Stimulated activated CD8-positive, alpha-beta memory T cell treated with anti-CD3 and anti-CD28 coated beads, Interleukin-12 subunit alpha, Interleukin-12 subunit beta, amount 100 ng/mL, for 1 hour (primary cell): ENCODE data around the gene TNKS2.
A peak's percentile ranks its signal among the peaks of the same experiment; 100 is the strongest.
"Not testable (repeated sequence)": the region's sequence is repeated elsewhere in the genome, so short reads cannot be mapped to it uniquely, and the experiment has no call there.

Experiments
- DNase-seq: peaks from one replicate; pipeline ENCODE4 v3.0.0-alpha.2; 2020; ENCODE audit warnings: low read depth

The TNKS2 gene

DNA sequence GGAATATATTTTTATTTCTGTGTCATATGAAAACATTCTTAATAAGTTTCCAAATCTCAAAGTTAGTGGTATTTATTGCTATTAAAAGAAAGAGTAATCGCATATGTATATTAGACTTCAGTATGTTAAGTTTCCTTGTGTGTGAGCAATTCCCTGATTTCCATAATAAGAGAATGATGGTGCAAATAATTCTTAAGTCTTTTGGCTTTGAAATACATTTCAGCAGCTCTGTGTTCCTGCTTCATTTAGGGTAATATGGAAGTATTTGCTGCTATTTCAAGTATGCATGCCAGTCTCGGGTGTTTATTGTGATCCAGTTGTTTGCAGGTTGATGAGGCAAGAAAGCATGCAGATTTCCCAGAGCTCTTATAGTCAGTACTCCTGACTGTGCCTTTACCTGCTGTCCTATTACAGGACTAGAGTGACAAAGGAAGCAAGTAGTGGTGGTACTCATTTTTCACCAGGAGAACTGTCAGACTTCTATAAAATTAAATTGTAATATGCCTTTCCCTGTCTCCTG is 67.4 kb downstream of the TNKS2 start:
- DNase-seq: no peak

DNA sequence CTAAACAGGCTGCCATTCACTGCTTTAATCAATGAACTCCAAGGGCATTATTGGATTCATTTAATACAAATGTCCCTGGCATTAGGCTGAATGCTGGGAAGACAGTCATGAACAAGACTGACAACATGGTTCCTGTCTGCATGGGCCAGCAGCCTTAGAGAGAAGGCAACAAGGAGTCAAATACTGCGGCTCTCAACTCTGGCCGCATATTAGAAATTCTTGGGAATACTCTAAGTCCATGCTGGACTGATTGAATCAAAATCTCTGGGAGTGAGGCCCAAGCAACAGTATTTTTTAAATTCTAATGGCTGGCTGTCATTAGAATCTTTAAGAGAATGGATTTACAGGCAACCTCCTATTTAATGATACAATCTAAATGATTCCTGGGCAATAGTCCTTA is 76.9 kb downstream of the TNKS2 start:
- no peak for DNase-seq

DNA sequence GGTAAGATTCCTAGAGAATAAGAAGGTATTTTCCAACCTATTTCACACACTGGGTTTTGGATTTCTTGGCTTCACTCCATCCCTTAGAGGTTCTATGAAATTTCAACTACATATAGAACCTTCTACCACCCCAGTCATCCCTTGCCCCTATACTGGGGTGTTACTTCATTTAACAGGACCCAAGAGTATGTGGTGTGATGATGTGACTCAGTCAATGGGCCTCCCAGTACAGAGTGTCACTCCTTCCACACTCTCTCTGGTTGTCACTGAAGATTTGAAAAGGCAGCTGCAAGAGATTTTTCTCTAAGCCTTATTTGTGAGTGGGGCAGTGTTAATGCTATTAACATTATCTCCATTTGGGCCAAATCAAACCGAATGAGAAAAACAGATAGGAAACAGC is 77.6 kb downstream of the TNKS2 start:
- DNase-seq: no peak

DNA sequence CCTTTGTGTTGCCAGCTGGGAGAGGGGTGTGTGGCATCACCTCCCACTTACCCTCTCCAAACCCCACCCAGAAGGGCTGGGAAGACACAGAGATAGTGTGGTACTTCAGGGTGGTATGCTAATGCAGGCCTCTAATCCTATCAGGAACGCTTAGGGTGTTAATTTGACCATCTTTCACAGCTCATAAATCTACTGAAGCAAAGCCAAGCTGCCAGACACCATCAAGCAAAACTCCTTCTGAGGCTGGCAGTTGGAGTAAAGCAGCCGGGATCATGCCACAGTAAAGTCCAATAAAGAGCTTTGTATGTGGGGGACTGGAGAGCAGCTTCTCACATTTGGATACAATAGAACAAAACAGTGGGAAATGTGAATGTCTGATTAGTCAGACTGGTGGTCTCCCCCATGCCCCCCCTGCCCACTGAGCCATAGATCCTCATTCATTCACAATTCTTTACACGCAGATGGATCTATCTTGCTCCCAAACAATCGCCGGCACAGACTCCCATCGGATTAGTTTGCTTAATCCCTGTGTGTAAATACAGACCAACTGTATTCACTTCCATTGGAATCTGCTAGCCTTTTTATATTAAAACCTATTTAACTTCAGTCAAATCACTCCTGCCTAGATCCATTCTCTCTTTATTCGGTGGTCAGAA is 81.4 kb downstream of the TNKS2 start:
- no peak for DNase-seq

DNA sequence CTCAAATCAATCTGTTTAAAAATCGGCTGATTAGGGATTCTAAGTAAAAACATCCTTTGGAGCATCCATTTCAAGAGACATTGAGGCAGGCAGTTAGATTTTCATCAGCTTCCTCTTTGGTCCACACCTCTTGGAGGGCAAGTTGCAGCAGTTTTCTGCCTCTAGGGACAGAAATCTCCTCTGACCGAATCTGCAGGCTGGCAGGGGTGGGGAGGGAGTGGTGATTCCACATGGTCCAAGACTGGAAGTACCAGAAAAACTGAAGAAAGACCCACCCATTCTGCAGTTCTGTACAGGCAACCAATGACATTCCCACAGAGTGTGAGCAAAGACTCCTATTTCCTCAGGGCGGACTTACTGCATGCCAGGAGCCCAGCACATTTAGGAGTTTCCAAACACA is 82.1 kb downstream of the TNKS2 start:
- no peak for DNase-seq

DNA sequence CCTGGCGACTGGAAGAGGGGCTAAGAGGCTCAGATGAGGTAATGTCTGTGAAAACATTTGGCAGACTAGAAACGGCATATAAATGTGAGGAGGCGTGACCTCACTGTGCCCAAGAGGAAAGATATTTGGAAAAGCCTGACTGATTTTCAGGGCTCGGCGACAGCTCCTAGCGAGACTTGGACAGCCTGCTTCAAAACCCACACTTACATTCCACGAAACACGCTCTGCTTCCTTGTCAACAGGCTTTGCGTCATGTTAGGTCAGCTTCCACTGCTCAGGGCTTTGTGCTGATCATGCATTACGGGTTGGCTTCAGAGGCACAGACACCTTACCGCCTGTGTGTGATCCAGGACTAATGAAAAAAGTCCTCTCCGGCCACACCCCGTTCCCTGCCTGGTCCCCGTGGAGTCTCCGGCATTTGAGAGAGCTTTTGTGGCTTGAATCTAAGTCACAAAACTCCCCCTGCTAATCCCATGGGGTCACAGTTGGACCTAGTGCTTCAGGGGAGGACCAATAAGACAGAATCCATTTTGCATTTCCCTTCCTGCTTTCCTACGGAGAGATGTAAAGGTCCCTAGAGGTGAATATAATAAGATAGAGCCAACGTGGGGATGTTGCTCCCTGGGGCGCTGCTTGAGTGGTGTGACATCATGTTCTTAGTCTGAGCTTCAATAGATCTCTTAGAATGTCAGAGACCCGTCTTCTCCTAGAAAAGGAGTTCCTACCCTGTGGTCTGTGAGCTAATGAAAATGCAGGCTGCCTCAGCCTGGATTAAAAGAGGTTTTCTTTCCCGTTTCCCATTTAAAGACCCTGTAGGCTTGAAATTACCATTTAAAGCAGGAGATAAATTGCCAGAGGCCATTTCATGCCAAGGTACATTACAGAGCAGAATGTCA is 85.6 kb downstream of the TNKS2 start:
- no peak for DNase-seq

DNA sequence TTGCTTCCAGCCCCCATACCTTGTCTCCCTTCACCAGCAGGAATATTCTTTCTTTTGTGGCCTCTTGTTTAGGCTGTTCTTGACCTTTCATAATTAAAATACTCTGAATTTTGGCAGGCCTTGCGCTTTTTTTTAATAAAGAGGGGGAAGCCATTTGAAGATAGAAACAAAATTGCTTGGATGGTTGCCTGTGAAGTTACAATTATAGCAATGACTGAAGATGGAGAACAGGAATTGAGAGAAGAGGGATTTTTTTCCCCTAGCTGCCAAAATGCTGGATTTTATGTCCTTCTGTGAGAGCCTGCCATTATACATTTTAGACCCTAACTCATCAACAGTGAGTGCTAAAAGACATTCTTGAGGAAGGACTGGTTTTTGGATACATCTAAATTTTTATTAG is 86.3 kb downstream of the TNKS2 start:
- DNase-seq: no peak

DNA sequence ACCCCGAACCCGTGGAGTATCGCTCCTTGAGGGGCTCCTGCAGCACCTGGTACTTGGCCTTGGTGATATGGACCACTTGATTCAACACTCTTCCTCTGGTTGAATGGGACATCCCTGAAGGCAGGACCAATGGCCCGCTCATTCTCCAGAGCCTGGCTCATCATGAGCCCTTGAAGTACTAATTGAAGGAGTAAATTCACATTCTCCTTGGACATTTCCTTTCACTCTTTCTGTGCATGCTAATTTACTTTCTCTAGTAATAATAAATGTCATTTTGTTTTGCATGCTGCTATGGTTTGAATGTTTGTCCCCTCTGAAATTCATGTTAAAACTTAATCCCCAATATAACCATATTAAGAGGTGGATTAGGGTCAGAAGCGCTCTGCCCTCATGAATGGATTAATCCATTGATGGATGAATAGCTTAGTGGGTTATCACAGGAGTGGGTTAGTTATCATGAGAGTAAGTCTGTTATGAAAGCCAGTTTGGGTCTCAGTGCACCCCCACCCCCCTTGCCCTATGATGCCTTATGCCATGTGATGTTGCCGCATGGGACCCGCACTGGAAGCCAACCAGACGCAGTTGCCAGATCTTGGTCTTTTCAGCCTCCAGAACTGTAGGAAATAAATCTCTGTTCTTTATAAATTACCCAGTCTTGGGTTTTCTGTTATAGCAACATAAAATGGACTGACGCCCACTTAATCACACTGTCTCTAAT is 87.3 kb downstream of the TNKS2 start:
- DNase-seq: no peak

DNA sequence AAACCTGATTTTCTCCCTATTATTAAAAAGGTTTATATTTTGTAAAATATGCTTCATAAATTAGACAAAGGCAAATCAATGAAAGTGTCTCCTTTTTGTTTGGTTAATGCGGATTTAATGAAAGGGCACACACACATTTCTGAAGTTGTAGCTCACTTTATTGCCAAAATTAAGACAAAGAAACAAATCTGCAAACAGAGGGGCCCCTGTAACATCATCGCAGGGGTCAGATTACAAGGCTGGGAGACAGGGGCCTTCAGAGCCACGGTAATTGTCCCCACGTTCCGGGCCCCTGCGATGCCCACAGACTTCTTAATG is 88.7 kb downstream of the TNKS2 start:
- no peak for DNase-seq

DNA sequence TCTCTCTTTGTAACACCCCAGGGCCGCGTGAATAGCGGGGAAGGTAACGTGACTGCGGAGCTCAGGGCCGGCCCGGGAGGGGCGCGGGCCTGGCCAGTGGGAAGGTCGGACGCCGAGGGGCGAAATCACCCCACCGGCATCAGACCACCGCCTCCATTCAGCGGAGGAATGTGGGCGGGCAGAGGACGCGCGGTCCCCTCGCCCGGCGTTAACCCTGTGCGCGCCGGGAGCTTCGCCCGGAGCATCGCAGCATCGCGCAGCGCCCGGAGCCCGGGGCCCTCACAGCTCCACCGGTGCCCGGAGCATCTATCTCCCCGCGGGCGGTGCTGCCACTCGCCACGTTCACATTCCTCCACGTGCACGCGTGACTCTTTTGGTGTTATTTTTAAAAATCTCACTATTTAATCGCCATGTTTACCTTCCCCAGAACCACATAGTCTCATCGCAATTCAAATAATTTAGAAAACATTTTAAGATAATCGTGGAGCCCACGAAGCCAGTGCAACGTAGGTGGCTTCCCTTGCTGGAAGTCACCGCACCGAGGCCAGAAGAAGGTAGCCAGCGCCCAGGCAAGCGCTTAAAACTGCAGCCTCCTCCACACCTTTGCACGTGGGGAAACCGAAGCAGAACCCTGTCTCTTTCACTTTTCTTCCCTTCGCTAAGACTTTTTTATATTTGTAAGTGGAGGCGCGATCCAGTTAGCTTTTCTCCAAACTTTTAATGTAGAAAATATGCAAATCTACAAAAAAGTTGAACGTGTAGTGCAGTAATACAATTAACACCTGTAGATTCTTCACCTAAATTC is 89.2 kb downstream of the TNKS2 start:
- no peak for DNase-seq

DNA sequence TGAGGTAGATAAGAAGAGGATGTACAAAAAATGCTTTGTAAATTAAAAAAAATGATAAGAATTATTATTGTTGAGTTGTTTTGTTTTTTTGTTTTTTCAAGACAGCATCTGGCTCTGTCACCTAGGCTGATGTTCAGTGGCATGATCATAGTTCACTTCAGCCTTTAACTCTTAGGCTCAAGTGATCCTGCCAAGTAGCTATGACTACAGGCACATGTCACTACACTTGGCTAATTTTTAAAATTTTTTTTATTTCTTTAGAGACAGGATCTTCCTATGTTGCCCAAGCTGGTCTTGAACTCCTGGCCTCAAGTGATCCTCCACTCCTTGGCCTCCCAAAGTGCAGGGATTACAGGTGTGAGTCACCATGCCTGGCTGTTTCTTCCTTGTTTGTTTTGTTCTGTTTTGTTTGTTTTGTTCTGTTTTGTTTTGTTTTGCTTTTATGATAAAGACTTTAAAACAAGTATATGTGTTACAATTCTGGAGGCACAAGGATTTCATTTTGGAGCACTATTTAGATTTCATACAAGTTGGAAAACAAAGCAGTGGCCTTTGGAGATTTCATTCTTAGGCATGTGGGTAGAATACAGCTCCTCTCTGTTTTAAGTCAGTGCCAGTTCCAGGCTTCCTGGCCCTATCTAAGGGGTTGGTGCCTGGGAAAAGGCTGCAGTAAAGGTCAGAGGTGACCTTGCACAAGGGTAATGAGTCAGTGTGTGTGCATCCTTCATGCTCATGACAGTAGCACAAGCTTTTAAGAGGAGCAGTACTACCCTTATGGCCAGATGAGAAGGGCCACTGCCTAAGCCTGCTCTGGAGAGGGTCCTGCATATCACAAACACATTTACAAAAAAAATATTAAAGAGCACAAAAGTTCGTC is 93.1 kb downstream of the TNKS2 start:
- DNase-seq: no peak

DNA sequence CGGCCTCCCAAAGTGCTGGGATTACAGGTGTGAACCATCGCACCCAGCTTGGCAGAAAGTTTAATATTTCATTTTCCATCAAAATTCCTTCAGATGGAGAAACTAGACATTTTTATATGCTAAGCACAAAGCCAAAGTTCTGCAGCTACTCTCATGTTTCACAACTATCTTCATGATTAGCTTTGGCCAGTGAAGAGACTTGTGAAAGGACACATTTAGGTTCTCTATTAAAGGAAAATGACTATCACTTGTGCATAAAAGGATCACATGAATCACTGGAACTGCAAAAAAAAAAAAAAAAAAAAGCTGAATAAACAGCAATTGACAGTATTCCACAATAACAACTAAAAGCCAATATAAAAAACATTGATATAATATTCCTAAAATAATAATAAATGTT is 94.8 kb downstream of the TNKS2 start:
- DNase-seq: no peak

DNA sequence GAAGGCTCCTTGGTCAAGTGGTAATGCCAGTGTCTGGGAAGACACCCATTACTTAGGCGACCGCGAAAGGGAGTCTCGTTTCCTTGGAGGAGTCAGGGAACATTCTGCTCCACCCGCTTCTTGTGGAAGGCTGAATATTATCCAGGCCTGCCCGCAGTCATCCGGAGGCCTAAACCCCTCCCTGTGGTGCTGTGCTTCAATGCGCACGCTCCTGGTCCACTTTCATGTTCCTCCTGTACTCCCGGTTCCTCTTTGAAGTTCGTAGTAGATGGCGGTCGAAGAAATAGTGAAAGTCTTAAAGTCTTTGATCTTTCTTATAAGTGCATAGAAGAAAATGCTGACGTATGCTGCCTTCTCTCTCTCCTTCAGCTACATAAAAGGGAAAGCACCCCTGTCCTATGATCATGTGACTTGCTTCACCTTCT is 96.0 kb downstream of the TNKS2 start:
- not testable (repeated sequence) for DNase-seq

DNA sequence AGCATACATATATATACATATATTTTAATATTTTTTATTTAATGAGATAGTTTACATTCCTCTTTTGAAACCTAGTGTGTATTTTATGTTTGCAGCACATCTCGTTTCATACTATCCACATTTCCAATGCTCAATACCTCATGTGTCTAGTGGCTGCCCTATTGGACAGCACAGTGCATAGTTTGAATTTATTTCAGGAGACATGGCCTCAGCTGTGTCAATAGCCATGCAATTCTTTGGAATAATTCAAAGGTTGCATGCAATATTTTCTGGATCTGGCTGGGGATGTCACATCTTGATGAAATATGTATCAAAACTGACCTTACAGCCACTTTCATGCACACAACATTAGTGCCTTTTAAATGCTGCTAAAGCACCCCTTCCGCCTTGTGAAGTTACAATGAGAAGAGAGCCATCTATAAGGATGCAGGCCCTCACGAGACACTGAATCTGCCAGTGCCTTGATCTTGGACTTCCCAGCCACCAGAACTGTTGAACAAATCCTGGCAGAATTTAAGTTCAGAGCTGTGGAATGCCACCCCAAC is 98.1 kb downstream of the TNKS2 start:
- no peak for DNase-seq

DNA sequence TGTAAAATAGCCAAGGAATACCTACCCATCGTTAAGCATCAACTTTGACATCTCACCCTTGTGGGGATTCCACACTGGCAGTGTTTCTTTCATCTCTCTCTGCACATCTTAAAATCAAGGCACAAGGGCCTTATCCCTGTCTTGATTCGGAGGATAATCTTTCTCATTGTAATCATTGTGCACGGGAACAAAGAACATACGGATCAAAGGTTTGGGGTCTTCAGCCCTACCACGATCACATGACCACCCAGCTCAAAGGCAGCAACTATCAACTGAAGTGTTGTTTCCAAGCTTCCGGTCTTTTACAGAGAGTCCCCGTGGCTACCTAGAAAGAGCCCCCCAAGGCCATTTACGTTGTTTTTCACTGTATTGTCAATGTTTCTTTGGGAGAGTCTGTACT is 99.2 kb downstream of the TNKS2 start:
- DNase-seq: no peak

DNA sequence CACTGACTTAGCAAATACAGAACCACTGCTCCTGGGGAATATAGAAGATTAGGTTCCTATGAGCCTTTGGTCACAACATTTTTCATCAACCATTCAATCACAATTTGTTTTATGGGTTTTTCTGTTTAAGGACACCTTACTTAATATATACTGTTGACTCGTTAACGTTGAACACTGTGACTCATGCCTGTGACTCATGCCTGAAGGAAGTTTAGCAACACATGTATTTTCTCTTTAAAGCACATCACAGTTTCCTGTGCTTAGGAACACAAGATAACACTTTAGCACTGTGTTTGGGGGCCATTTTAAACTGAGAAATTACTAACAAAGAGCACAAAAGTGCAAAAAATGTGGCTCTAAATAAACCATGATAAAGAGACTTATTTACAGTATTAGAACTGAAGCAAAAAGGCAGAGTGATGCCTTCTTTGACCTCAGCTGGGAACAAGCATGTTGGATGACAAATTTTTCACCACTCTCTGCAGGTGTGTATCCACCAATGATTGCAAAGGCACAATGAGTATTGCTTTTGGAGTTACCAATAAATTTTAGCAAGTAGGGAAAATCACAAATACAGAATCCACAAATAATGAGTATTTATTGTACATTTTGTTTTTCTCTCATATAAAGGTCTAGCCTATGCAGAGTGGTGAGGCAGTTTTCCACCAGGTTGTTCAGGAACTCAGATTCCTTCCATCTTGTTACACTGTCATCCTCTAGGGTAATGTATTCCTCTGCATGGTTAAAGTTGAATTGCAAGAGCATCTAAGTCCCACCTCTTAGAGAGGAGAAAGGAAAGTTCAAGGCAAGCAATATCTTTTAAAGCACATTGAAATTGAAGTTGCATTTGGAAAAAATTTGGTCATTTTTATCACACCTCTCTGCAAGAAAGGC is 103.8 kb downstream of the TNKS2 start:
- DNase-seq: peak; percentile 50

DNA sequence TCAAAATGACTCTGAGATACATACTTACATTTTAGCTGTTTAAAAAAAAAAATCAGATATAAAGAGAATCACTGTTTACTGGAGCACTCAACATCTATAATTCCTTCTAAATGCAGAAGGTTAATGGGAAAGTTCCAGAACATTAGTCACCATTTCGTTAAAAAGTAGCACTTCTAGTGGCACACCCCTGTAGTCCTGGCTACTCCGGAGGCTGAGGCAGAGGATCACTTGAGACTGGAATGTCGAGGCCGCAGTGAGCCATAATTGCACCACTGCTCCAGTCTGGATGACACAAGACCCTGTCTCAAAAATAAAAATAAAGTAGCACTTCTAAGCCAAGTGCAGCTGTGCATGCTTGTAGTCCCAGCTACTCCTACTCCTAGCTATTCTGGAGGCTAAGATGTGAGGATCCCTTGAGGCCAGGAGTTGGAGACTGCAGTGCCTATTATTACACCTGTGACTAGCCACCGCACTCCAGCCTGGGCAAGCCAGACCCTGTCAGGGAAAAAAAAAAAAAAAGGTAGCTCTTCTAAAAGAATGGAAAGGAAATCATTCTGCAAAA is 108.9 kb downstream of the TNKS2 start:
- DNase-seq: no peak

DNA sequence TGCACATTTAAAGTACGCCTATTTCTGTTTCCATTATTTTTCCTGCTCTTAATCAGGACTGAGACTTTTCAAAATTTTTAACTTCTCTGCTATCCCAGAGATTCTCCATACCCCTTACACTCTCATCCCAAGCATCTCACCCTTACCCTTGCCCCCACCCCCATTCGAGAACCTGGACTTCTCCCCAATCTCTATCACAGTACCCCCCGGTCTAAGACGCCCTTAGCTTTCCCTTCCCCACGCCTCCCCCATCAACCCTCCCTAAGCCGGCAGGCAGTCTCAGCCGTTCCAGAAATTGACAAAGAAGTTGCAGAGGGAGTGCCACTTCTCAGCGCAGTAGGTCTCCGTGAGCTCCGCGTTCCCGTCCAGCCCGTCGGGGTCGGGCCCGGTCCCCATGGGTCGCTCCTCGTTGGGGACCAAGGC is 109.7 kb downstream of the TNKS2 start:
- no peak for DNase-seq
